ENCODE measurements around the gene KRT37.

DNA sequence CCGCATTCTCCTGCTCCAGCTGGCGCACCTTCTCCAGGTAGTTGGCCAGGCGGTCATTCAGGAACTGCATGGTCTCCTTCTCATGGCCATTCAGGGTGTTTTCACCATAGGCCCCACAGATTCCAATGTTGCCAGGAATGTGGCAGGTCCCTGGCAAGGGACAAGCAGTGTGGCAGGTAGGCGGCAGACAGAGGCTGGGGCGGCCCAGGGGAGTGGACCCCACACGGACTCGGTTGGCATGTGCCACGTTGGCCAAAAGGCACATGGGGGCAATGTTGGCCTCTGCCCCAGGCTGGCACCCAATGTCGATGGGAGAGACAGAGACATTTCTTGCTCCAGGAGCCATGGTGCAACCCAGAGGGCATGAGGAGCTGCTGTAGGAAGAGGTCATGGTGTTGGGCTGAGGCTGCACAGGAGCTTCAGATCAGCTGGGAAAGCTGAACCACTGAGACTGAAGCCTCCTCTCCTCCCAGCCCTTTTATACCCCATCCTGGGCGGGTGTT lies 16.2 kb upstream of the KRT37 start, which contains the start of gene KRT38:
- no peak for TF ChIP-seq CTCF (IDR thresholded peaks at IDR 0.05)
- TF ChIP-seq POLR2A (IDR thresholded peaks at IDR 0.05): no peak
